Cortex of kidney (tissue), 1 donor: ENCODE measurements around the gene ARL4D.
"Not testable (repeated sequence)": the region's sequence is repeated elsewhere in the genome, so short reads cannot be mapped to it uniquely, and the experiment has no call there.

Source experiments
- DNase-seq: peaks from one replicate; lab custom pipeline; 2025; lab: John Stamatoyannopoulos, UW

Gene ARL4D

DNA sequence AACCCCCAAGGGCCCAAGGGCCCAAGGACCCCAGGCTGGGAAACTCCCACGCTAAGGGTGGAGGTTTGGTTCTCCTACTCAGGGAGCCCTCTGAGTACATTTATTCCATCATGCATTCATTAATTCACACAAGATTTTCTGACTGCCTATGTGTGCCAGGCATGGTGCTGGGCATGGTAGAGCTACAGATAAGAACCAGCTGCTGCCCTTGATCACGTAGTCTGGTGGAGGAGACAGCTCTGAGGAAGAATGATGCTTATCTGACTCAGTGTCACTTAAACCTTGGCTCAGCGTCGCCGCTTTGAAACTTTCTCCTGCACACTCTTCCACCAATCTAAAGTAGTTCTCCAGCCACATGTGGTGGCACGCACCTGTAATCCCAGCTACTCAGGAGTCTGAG, 3.6 kb upstream of the ARL4D start:
- no peak for DNase-seq

- no peak for DNase-seq
These were observed 2.2 kb upstream of the ARL4D start for GRCh38 chr17:43396491-43397060.

DNA sequence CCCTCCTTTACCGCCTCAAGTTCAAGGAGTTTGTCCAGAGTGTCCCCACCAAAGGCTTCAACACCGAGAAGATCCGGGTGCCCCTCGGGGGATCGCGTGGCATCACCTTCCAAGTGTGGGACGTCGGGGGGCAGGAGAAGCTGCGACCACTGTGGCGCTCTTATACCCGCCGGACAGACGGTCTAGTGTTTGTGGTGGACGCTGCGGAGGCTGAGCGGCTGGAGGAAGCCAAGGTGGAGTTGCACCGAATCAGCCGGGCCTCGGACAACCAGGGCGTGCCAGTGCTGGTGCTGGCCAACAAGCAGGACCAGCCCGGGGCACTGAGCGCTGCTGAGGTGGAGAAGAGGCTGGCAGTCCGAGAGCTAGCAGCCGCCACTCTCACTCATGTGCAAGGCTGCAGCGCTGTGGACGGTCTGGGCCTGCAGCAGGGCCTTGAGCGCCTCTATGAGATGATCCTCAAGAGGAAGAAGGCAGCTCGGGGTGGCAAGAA, 1.1 kb downstream of the ARL4D start:
- no peak for DNase-seq

DNA sequence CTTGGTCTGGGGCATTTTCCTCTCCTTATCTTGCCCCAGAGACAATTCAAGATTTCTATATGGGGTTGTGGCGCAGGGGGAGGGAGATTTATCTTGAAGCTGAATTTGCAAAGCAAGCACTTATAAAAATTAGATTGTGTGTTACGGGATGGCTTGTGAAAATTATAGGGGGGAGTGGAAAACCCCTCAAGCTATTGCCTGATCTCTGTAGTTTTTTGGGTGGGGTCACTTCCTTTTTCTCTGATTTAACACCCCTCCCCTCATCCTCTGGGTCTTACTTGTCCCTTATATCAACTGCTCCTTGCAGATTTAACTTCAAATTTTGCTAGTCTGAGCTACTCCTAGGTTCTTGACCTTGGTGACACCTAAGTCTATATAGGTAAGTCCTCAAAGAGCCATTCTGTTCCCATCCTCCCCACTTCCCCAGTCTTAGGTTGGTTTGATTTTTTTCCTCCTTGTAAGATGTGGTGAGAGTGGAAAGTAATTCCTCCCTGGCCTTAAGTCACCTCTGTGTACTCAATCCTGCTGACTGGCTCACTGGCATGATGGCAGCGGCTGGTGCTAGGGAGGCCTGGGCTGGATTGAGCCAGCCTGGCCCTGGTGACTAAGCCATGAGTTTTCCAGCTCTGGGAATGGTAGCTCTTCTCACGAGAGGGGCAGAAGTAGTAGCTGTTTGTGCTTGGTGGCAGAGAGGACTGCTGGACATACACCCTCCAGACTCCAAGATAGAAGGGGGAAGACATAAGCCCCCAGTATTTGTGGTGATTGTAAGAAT, 2.3 kb downstream of the ARL4D start:
- DNase-seq = no peak

DNA sequence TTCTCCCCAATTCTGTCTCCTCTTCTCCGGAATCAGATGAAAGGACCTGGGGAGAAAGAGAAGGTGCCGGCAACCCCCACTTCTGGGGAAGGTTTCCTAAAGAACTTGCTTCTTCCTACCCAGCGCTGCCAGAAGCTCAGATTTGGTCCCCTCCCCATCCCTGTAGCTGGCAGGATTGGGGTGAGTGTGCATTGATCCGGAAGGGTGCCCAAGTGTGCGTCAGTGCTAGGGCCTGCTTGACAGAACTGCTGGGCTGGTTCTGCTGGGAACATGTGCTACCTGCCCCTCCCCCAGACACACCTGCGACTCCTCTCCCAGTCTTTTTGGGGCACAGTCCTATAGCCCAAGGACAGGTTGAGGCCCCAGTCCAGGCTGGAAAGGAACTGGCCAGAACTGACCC, 3.3 kb downstream of the ARL4D start:
- DNase-seq = no peak

DNA sequence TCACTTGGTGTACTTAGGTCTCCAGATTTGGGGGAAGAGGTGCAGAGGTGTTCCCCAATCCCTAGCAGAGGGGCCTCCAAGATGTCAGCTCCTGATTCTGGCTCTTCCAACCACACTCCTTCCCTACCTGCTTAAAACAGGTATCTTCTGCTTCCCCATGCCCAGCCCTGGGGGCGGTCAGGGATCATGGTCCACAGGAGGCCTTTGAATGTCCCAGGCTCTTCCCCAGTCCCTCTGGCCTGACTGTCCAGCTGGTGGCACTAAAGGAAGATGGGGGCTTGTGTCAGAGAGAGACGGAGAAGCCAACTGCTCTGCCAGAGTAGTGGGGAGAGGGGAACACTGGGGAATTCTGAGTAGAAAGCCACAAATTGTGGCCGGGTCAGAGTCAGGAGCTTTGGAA, 3.8 kb downstream of the ARL4D start:
- no peak for DNase-seq

- no peak for DNase-seq
These were observed 5.1 kb downstream of the ARL4D start for GRCh38 chr17:43403846-43404245.

- no peak for DNase-seq
These were observed 7.1 kb downstream of the ARL4D start for GRCh38 chr17:43405861-43406260.

GRCh38 chr17:43406676-43407645, 8.2 kb downstream of the ARL4D start:
- DNase-seq = no peak

DNA sequence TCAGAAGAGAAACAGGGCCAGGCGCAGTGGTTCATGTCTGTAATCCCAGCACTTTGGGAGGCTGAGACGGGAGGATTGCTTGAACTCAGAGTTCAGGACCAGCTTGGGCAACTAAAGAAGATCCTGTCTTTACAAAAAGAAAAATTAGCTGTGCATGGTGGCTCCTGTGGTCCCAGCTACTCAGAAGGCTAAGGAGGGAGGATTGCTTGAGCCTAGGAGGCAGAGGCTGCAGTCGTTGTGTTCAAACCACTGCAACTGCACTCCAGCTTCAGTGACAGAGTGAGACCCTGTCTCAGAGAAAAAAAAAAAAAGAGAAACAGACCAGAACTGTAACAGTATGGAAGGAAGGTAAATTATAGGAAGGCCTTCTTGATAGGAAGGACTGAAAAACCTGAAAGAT, 10.3 kb downstream of the ARL4D start:
- DNase-seq = no peak

GRCh38 chr17:43410557-43411368, 12.0 kb downstream of the ARL4D start:
- DNase-seq = no peak

GRCh38 chr17:43411369-43411677, 12.5 kb downstream of the ARL4D start:
- no peak for DNase-seq

- no peak for DNase-seq
These were observed 13.0 kb downstream of the ARL4D start for GRCh38 chr17:43411749-43412148.

DNA sequence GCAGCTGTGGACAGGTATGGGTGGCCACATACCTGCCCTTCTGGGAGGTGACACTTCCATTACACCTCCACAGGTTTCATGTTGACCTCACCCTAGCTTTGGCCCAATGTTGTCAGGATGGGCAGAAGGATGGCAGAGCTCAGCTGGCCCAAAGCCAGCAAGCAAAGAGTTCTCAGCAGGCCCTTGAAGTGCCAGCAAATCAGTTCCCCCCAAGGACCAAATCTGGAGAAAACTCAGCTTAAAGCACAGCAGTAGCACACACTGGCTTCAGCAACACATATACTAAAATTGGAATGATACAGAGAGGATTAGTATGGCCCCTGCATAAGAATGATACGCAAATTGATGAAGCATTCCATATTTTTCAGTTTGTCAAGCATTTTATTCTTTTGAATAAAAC, 13.4 kb downstream of the ARL4D start:
- DNase-seq = no peak

- DNase-seq = no peak
These were observed 18.5 kb downstream of the ARL4D start for GRCh38 chr17:43416998-43417890.

GRCh38 chr17:43418441-43419374, 19.9 kb downstream of the ARL4D start:
- no peak for DNase-seq

DNA sequence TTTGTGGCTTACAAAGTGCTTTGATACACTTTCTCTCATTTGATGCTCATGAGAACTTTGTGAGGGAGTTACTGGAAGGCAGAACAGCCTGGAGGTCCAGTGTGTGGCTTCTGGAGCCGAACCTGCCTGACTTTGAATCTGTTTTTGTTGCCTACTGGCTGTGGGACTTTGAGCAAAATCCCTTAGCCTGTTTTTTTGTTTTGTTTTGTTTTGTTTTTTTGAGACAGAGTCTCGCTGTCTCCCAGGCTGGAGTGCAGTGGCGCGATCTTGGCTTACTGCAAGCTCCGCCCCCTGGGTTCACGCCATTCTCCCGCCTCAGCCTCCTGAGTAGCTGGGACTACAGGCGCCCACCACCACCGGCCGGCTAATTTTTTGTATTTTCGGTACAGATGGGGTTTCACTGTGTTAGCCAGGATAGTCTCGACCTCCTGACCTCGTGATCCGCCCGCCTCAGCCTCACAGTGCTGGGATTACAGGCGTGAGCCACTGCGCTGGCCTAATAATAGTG, 20.6 kb downstream of the ARL4D start:
- DNase-seq = not testable (repeated sequence)

DNA sequence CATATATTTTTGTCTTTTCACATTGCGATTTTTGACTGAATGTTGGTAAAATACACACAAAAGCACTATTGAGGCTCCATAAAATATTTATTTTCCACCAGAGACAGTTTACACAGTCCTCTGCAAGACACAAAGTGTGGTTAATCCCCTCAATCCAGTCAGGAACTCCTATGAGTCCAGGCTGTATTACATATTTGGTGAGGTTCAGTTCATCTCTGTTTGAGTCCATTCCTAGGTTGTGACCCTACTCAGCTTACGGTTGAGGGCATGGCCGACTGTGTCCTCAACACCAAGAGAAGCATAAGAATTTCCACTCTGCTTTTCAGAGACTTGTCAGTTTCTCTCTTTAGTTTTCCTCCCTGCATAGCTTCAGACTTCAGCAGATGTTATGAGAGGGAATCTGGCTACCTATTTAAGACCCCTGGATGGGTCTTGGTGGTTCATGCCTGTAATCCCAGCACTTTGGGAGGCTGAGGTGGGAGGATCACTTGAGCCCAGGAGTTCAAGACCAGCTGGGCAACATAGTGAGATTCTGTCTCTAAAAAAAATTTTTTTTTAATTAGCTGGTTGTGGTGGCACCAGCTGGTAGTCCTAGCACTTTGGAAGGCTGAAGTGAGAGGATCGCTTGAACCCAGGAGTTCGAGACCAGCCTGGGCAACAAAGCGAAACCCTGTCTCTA, 25.1 kb downstream of the ARL4D start:
- DNase-seq = no peak
